HUES48 (cell line): ENCODE data around the gene CERK.

ENCODE experiments used
- H3K27ac ChIP-seq: one replicate; pipeline ENCODE4 v1.7.0; 2013; ENCODE audit warnings: low read depth, low read length, inconsistent platforms
- H3K27me3 ChIP-seq: 2 replicates; pipeline ENCODE4 v1.6.1; 2013; ENCODE audit warnings: mild to moderate bottlenecking, low read length; ENCODE audit not compliant: control insufficient read depth, insufficient read depth
- H3K36me3 ChIP-seq: 2 replicates; pipeline ENCODE4 v1.6.1; 2013; ENCODE audit warnings: low read length; ENCODE audit not compliant: control insufficient read depth, insufficient read depth
- H3K4me1 ChIP-seq: 2 replicates; pipeline ENCODE4 v1.6.1; 2013; ENCODE audit warnings: mild to moderate bottlenecking, low read length; ENCODE audit not compliant: control insufficient read depth, insufficient read depth
- H3K4me3 ChIP-seq: 2 replicates; pipeline ENCODE4 v1.5.1; 2013; ENCODE audit warnings: mild to moderate bottlenecking, low read depth, low read length
- H3K9ac ChIP-seq: 2 replicates; pipeline ENCODE4 v1.6.1; 2013; ENCODE audit warnings: mild to moderate bottlenecking, low read depth, low read length, moderate library complexity
- H3K9me3 ChIP-seq: 2 replicates; pipeline ENCODE4 v1.6.1; 2013; ENCODE audit warnings: low read length; ENCODE audit not compliant: control insufficient read depth, insufficient read depth

CERK gene

GRCh38 chr22:46665151-46665695 is 72.8 kb downstream of the CERK start:
- Histone ChIP-seq H3K4me3 (no peak overlapping the region), H3K9me3 (no peaks in the 10 kb centered on the region), H3K36me3 (no peaks in the 10 kb centered on the region), H3K4me1 (no peaks in the 10 kb centered on the region), H3K9ac (no peak overlapping the region), H3K27me3 (no peaks in the 10 kb centered on the region), H3K27ac (no peak overlapping the region)

- H3K4me1 ChIP-seq, result no peaks in the 10 kb centered on the region
- no peaks in the 10 kb centered on the region for H3K36me3 ChIP-seq
- H3K27ac ChIP-seq, result no peak overlapping the region
- no peak overlapping the region for H3K4me3 ChIP-seq
- no peaks in the 10 kb centered on the region for H3K9me3 ChIP-seq
- H3K27me3 ChIP-seq, result no peaks in the 10 kb centered on the region
- H3K9ac ChIP-seq, result no peak overlapping the region
Measured at GRCh38 chr22:46664301-46664855, 73.7 kb downstream of the CERK start.

GRCh38 chr22:46663436-46664100 is 74.5 kb downstream of the CERK start:
- no peaks in the 10 kb centered on the region for H3K4me1 ChIP-seq
- no peak overlapping the region for H3K9ac ChIP-seq
- no peaks in the 10 kb centered on the region for H3K9me3 ChIP-seq
- H3K27ac ChIP-seq, result no peak overlapping the region
- H3K4me3 ChIP-seq, result no peak overlapping the region
- H3K36me3 ChIP-seq, result no peaks in the 10 kb centered on the region
- no peaks in the 10 kb centered on the region for H3K27me3 ChIP-seq

GRCh38 chr22:46663001-46663400 is 75.1 kb downstream of the CERK start:
- no peak overlapping the region for H3K9ac ChIP-seq
- no peak overlapping the region for H3K4me3 ChIP-seq
- no peaks in the 10 kb centered on the region for H3K9me3 ChIP-seq
- H3K4me1 ChIP-seq, result no peaks in the 10 kb centered on the region
- no peaks in the 10 kb centered on the region for H3K36me3 ChIP-seq
- H3K27me3 ChIP-seq, result no peaks in the 10 kb centered on the region
- H3K27ac ChIP-seq, result no peak overlapping the region

GRCh38 chr22:46662226-46662625 is 75.8 kb downstream of the CERK start:
- Histone ChIP-seq H3K9me3 (no peaks in the 10 kb centered on the region), H3K27me3 (no peaks in the 10 kb centered on the region), H3K4me1 (no peaks in the 10 kb centered on the region), H3K36me3 (no peaks in the 10 kb centered on the region), H3K27ac (no peak overlapping the region), H3K4me3 (no peak overlapping the region), H3K9ac (no peak overlapping the region)

- Histone ChIP-seq H3K4me3 (no peak overlapping the region), H3K9me3 (no peaks in the 10 kb centered on the region), H3K9ac (no peak overlapping the region), H3K4me1 (no peaks in the 10 kb centered on the region), H3K27me3 (no peaks in the 10 kb centered on the region), H3K36me3 (no peaks in the 10 kb centered on the region), H3K27ac (no peak overlapping the region)
Measured at GRCh38 chr22:46661221-46661851, 76.7 kb downstream of the CERK start.

- H3K9me3 ChIP-seq, result no peaks in the 10 kb centered on the region
- no peak overlapping the region for H3K27ac ChIP-seq
- no peak overlapping the region for H3K9ac ChIP-seq
- no peak overlapping the region for H3K4me3 ChIP-seq
- no peaks in the 10 kb centered on the region for H3K4me1 ChIP-seq
- H3K36me3 ChIP-seq, result no peaks in the 10 kb centered on the region
- H3K27me3 ChIP-seq, result no peaks in the 10 kb centered on the region
Measured at GRCh38 chr22:46660604-46661201, 77.3 kb downstream of the CERK start.

GRCh38 chr22:46659791-46660186 is 78.3 kb downstream of the CERK start:
- H3K27me3 ChIP-seq, result no peaks in the 10 kb centered on the region
- no peaks in the 10 kb centered on the region for H3K36me3 ChIP-seq
- no peak overlapping the region for H3K9ac ChIP-seq
- no peaks in the 10 kb centered on the region for H3K4me1 ChIP-seq
- no peak overlapping the region for H3K4me3 ChIP-seq
- H3K27ac ChIP-seq, result no peak overlapping the region
- no peaks in the 10 kb centered on the region for H3K9me3 ChIP-seq

GRCh38 chr22:46659059-46659790 is 78.8 kb downstream of the CERK start:
- no peaks in the 10 kb centered on the region for H3K4me1 ChIP-seq
- no peak overlapping the region for H3K9ac ChIP-seq
- no peaks in the 10 kb centered on the region for H3K9me3 ChIP-seq
- H3K27me3 ChIP-seq, result no peaks in the 10 kb centered on the region
- H3K4me3 ChIP-seq, result no peak overlapping the region
- no peaks in the 10 kb centered on the region for H3K36me3 ChIP-seq
- no peak overlapping the region for H3K27ac ChIP-seq

GRCh38 chr22:46657996-46658947 is 79.8 kb downstream of the CERK start:
- Histone ChIP-seq H3K27me3 (no peaks in the 10 kb centered on the region), H3K4me1 (no peaks in the 10 kb centered on the region), H3K27ac (no peak overlapping the region), H3K4me3 (no peak overlapping the region), H3K9ac (no peak overlapping the region), H3K36me3 (no peaks in the 10 kb centered on the region), H3K9me3 (no peaks in the 10 kb centered on the region)
